GM21390 (cell line): ENCODE data around the gene TNKS2.
A peak's percentile ranks its signal among the peaks of the same experiment; 100 is the strongest.
"Not testable (repeated sequence)": the region's sequence is repeated elsewhere in the genome, so short reads cannot be mapped to it uniquely, and the experiment has no call there.

Experiments used
- ATAC-seq: cut with Tn5 transposase; IDR thresholded peaks from one replicate; pipeline ENCODE4 v1.9.1; 2021; ENCODE audit not compliant: unreplicated experiment

The TNKS2 gene

GRCh38 chr10:91797874-91798648 lies at the start of gene TNKS2:
Gene TNKS2, plus strand, starts transcription at chr10:91798426. Its CDS starts 265 bp downstream, at chr10:91798691.
- ATAC-seq = peak; percentile 63

GRCh38 chr10:91749592-91749991 lies 48.6 kb upstream of the TNKS2 start:
- not testable (repeated sequence) for ATAC-seq

GRCh38 chr10:91756286-91756685 lies 41.9 kb upstream of the TNKS2 start:
- no peak for ATAC-seq

GRCh38 chr10:91758303-91759146 lies 39.7 kb upstream of the TNKS2 start:
- no peak for ATAC-seq

- ATAC-seq = no peak
These were observed 38.6 kb upstream of the TNKS2 start for GRCh38 chr10:91759581-91759986.

- no peak for ATAC-seq
These were observed 36.5 kb upstream of the TNKS2 start for GRCh38 chr10:91761721-91762120.

GRCh38 chr10:91762878-91763277 lies 35.3 kb upstream of the TNKS2 start:
- ATAC-seq = no peak

- no peak for ATAC-seq
These were observed 31.6 kb upstream of the TNKS2 start for GRCh38 chr10:91766676-91767075.

GRCh38 chr10:91768123-91768522 lies 30.1 kb upstream of the TNKS2 start:
- no peak for ATAC-seq

- ATAC-seq = no peak
These were observed 26.3 kb upstream of the TNKS2 start for GRCh38 chr10:91771907-91772306.

- ATAC-seq = no peak
These were observed 25.8 kb upstream of the TNKS2 start for GRCh38 chr10:91772461-91772860.

- no peak for ATAC-seq
These were observed 25.4 kb upstream of the TNKS2 start for GRCh38 chr10:91772869-91773268.

- ATAC-seq = no peak
These were observed 23.7 kb upstream of the TNKS2 start for GRCh38 chr10:91774571-91774970.

- ATAC-seq = no peak
These were observed 22.5 kb upstream of the TNKS2 start for GRCh38 chr10:91775731-91776130.

GRCh38 chr10:91776266-91776665 lies 22.0 kb upstream of the TNKS2 start:
- no peak for ATAC-seq

- no peak for ATAC-seq
These were observed 19.7 kb upstream of the TNKS2 start for GRCh38 chr10:91778485-91778884.

- no peak for ATAC-seq
These were observed 19.1 kb upstream of the TNKS2 start for GRCh38 chr10:91779011-91779605.

GRCh38 chr10:91782539-91782938 lies 15.7 kb upstream of the TNKS2 start:
- ATAC-seq = no peak

- no peak for ATAC-seq
These were observed 12.4 kb upstream of the TNKS2 start for GRCh38 chr10:91785830-91786229.

- ATAC-seq = no peak
These were observed 11.0 kb upstream of the TNKS2 start for GRCh38 chr10:91787258-91787657.

GRCh38 chr10:91787810-91788209 lies 10.4 kb upstream of the TNKS2 start:
- ATAC-seq = no peak

- ATAC-seq = no peak
These were observed 9.7 kb upstream of the TNKS2 start for GRCh38 chr10:91788527-91788926.
